Vagina (tissue), 2 donors: ENCODE data around the gene TRMT61A.

Source experiments
- POLR2A ChIP-seq, 2 donors: fragments of 450-650 bp; IDR thresholded peaks; one replicate each; pipeline ENCODE4 v1.6.1; 2017; ENCODE audit warnings: antibody characterized with exemption in 2 of 2, mild to moderate bottlenecking in 2 of 2, moderate library complexity in 2 of 2
- POLR2AphosphoS5 ChIP-seq, 2 donors: sonication (generic); formaldehyde crosslinking; IDR thresholded peaks; one replicate each; pipeline ENCODE4 v1.9.0; 2017; ENCODE audit warnings: antibody characterized with exemption in 2 of 2, mild to moderate bottlenecking in 2 of 2, low read depth in 1 of 2; ENCODE audit not compliant: insufficient read depth in 1 of 2
- TF ChIP-seq, protein P1 (sequence below), 3 experiments: fragments of 450-650 bp in 2 of 3; fragments of 200-600 bp in 1 of 3; sonication (generic) in 1 of 3; IDR thresholded peaks; one replicate each; pipeline ENCODE4 v1.5.1; 2017 to 2019; ENCODE audit warnings: antibody characterized with exemption in 3 of 3, mild to moderate bottlenecking in 2 of 3, moderate library complexity in 2 of 3

- TF ChIP-seq, protein P1, sequence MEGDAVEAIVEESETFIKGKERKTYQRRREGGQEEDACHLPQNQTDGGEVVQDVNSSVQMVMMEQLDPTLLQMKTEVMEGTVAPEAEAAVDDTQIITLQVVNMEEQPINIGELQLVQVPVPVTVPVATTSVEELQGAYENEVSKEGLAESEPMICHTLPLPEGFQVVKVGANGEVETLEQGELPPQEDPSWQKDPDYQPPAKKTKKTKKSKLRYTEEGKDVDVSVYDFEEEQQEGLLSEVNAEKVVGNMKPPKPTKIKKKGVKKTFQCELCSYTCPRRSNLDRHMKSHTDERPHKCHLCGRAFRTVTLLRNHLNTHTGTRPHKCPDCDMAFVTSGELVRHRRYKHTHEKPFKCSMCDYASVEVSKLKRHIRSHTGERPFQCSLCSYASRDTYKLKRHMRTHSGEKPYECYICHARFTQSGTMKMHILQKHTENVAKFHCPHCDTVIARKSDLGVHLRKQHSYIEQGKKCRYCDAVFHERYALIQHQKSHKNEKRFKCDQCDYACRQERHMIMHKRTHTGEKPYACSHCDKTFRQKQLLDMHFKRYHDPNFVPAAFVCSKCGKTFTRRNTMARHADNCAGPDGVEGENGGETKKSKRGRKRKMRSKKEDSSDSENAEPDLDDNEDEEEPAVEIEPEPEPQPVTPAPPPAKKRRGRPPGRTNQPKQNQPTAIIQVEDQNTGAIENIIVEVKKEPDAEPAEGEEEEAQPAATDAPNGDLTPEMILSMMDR (IDR thresholded peaks at IDR 0.05): no peak
- TF ChIP-seq POLR2AphosphoS5 (IDR thresholded peaks at IDR 0.05; ENCODE audit: insufficient read depth in 1 of 2, low read depth in 1 of 2): peak; percentile 72
- no peak for TF ChIP-seq POLR2A (IDR thresholded peaks at IDR 0.05)
Observed at GRCh38 chr14:103512701-103513611, 16.0 kb upstream of the TRMT61A start.
